Measurements from ENCODE around the gene FBXO41. TPM values are rescaled to one million over a fixed set of nuclear protein-coding genes. Genes with fewer than 3 reads are reported as not detected.

The FBXO41 gene
- total RNA-seq, 1 donor from 2014 or later, result 5.2 TPM

- Mint-ChIP-seq H3K4me1 (ENCODE audit: unreplicated experiment) (no peaks in the 10 kb centered on the region), H3K9me3 (no peaks in the 10 kb centered on the region), H3K4me3 (no peak overlapping the region), H3K27me3 (no peaks in the 10 kb centered on the region), H3K36me3 (peaks cover 20% of the 10 kb centered on the region), H3K27ac (peak overlapping the region; percentile 87)
- no peak for DNase-seq (ENCODE audit: extremely low spot score, unreplicated experiment)
- TF ChIP-seq CTCF (conservative IDR thresholded peaks at IDR 0.05), result no peak
Observed at GRCh38 chr2:73253400-73253799, 30.9 kb downstream of the FBXO41 start.

GRCh38 chr2:73252238-73253027 is 31.8 kb downstream of the FBXO41 start:
- DNase-seq (ENCODE audit: extremely low spot score, unreplicated experiment), result no peak
- Mint-ChIP-seq H3K4me3 (no peak overlapping the region), H3K9me3 (no peaks in the 10 kb centered on the region), H3K36me3 (peaks cover 20% of the 10 kb centered on the region), H3K4me1 (ENCODE audit: unreplicated experiment) (no peaks in the 10 kb centered on the region), H3K27me3 (no peaks in the 10 kb centered on the region), H3K27ac (no peak overlapping the region)
- no peak for TF ChIP-seq CTCF (conservative IDR thresholded peaks at IDR 0.05)

GRCh38 chr2:73250872-73251846 is 33.1 kb downstream of the FBXO41 start:
- no peaks in the 10 kb centered on the region for H3K9me3 Mint-ChIP-seq
- no peak overlapping the region for H3K27ac Mint-ChIP-seq
- no peaks in the 10 kb centered on the region for H3K27me3 Mint-ChIP-seq
- no peaks in the 10 kb centered on the region for H3K4me1 Mint-ChIP-seq (ENCODE audit: unreplicated experiment)
- no peak overlapping the region for H3K4me3 Mint-ChIP-seq
- H3K36me3 Mint-ChIP-seq, result peaks cover 22% of the 10 kb centered on the region
- no peak for TF ChIP-seq CTCF (conservative IDR thresholded peaks at IDR 0.05)
- no peak for DNase-seq (ENCODE audit: extremely low spot score, unreplicated experiment)

- H3K36me3 Mint-ChIP-seq, result peaks cover 30% of the 10 kb centered on the region
Observed at GRCh38 chr2:73249636-73250035, 34.6 kb downstream of the FBXO41 start.

GRCh38 chr2:73246850-73247249 is 37.4 kb downstream of the FBXO41 start:
- Mint-ChIP-seq H3K4me1 (ENCODE audit: unreplicated experiment) (no peaks in the 10 kb centered on the region), H3K36me3 (peaks cover 28% of the 10 kb centered on the region), H3K4me3 (no peak overlapping the region), H3K27me3 (no peaks in the 10 kb centered on the region), H3K27ac (no peak overlapping the region), H3K9me3 (no peaks in the 10 kb centered on the region)
- DNase-seq (ENCODE audit: extremely low spot score, unreplicated experiment), result no peak
- TF ChIP-seq CTCF (conservative IDR thresholded peaks at IDR 0.05), result no peak

More at GRCh38 chr2:73249636-73250035, 34.6 kb downstream of the FBXO41 start:
- TF ChIP-seq CTCF (conservative IDR thresholded peaks at IDR 0.05), result no peak
- Mint-ChIP-seq H3K9me3 (no peaks in the 10 kb centered on the region), H3K4me1 (ENCODE audit: unreplicated experiment) (no peaks in the 10 kb centered on the region), H3K27ac (no peak overlapping the region), H3K4me3 (no peak overlapping the region), H3K27me3 (no peaks in the 10 kb centered on the region)
- DNase-seq (ENCODE audit: extremely low spot score, unreplicated experiment), result no peak

Measured in type B pancreatic cell (in vitro differentiated cells).